NB4 (cell line): ENCODE results near the gene GALNT17.

Experiments used
- CTCF ChIP-seq: IDR thresholded peaks from one replicate; pipeline ENCODE4 v1.5.1; 2012; ENCODE audit warnings: low read depth, low read length
- MYC ChIP-seq: IDR thresholded peaks from 2 replicates; pipeline ENCODE4 v1.6.1; 2011; ENCODE audit warnings: low read depth, low read length
- POLR2A ChIP-seq: IDR thresholded peaks from 2 replicates; pipeline ENCODE4 v1.6.1; 2011; ENCODE audit warnings: mild to moderate bottlenecking; ENCODE audit not compliant: insufficient read length; ENCODE audit errors: extremely low read depth

DNA sequence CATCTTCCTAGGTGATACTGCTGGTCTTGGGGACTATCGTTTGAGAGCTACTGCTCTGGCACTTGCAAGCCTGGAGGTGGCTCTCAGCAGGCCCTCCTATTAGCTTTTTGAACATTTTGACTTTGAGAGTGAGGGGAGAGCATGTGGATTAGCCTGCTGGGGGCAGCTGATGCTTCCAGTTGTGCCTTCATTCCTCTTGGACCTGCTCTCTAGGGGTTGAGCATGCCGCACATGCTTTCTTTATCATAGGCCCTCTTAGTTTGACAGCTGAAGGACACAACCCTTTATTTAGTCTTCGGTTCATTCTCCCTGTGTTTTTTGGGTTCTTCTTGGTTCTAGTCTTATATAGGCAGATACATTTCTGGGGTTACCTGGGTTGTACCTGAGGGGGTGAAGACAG lies 132.1 kb downstream of the GALNT17 start:
- TF ChIP-seq CTCF (no peak), POLR2A (no peak), MYC (no peak)
